Fibroblast of lung (primary cell): Measurements from ENCODE around the gene TRMT11.

Experiments used
- CTCF ChIP-seq, 2 donors: IDR thresholded peaks in 1 of 2; conservative IDR thresholded peaks in 1 of 2; 1 replicate in 1 of 2; 2 replicates in 1 of 2; pipeline ENCODE4 v1.5.1; 2011 to 2012; ENCODE audit warnings: low read length in 2 of 2, control low read depth in 1 of 2, inconsistent platforms in 1 of 2, low read depth in 1 of 2, mild to moderate bottlenecking in 1 of 2
- EZH2 ChIP-seq: IDR thresholded peaks from 2 replicates; pipeline ENCODE4 v1.5.1; 2012; ENCODE audit warnings: low read length, control low read depth, mild to moderate bottlenecking; ENCODE audit errors: missing control alignments

- TF ChIP-seq CTCF (conservative IDR thresholded peaks at IDR 0.05 in 1 of 2, IDR thresholded peaks at IDR 0.05 in 1 of 2; ENCODE audit: low read depth in 1 of 2, low read length in 2 of 2), result no peak
- no peak for TF ChIP-seq EZH2
These were observed 80.0 kb downstream of the TRMT11 start for GRCh38 chr6:126066053-126067048.
